DND-41 (cell line): Measurements from ENCODE around the gene CELSR3.

Experiments
- CTCF ChIP-seq: IDR thresholded peaks from 2 replicates; pipeline ENCODE4 v1.5.1; 2012; ENCODE audit warnings: borderline replicate concordance, low read length, moderate library complexity, mild to moderate bottlenecking; ENCODE audit not compliant: poor library complexity, severe bottlenecking; ENCODE audit errors: extremely low read depth
- EZH2 ChIP-seq: IDR thresholded peaks from 3 replicates; pipeline ENCODE4 v1.6.1; 2012; ENCODE audit warnings: borderline replicate concordance, low read depth, mild to moderate bottlenecking, moderate library complexity, low read length, inconsistent platforms; ENCODE audit not compliant: severe bottlenecking

GRCh38 chr3:48614044-48614443, 48.6 kb downstream of the CELSR3 start:
- no peak for TF ChIP-seq CTCF
- no peak for TF ChIP-seq EZH2
